ENCODE results near the gene RAB42. TPM values are rescaled to one million over a fixed set of nuclear protein-coding genes. Genes with fewer than 3 reads are reported as not detected.

The RAB42 gene
- total RNA-seq, 4 donors from 2014 or later = 1.3 to 3.5 (median 1.8) TPM

DNA sequence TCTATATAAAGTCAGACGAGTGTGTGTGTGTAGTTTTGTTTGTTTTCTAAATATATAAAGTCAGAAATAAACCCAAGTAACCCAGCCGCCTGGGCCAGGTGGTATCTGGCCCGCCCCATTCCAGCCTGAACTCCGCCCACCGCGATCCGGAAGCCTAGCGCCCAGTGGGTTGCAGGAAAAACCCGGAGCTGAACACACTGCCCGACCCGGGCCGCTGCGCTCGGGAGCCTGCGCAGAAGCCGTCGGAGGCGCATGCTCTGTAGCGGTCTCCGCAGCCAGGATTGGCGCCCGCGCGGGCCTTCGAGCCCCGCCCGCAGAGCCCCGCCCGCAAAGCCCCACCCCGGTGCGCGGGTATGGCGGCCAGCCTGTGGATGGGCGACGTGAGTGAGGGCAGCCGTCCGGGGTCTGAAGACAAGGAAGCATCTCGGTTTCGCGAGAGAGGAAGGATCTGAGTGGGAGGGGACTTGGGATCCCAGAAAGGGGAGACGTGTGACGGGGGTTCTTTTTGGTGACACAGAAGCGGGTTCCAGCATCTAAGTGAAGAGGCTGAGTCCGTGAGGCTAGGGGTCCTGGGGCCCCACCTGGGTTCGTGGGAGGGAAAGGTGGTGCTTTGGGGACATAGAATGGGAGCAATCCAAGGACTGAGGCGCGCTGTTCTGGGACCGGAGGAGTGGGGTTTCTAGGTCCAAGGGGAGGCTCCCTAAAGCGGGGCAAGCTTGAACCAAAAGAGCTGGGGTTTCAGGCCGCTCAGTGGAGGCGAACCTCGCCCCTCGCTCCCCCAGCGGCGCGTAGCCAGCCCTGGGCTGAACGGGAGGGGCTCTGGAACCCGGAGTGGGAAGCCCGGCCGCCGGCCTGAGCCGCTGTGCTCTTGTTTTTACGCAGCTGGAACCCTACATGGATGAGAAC is 39.1 kb upstream of the RAB42 start, which contains the start of gene TRNAU1AP:
TSS of gene TRNAU1AP (plus strand) at position 328 of the 906 bp plus-strand sequence. CDS start at position 354, 26 bp downstream.
- 0 to 1% methylated on average over 34 to 55 of the region's 63 CpGs for WGBS, 2 donors

DNA sequence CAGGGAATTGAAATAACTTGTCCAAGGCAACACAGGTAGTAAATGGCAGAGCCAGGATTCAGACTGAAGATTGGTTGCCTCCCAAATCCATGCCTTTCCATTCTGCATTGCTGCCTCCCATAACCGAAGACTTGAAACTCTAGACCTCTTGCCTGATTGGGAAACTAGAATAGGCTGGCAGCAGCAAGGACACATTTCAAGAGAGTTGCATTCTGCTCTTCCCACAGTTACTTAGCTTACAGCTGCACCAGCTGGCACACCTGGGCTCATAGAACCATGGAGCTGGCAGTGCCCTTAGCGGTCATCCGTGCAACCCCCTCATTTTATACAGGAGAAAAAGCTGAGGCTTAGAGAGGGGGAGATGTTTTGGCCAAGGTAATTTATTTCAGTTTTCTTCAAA is 31.2 kb upstream of the RAB42 start:
- H3K27ac ChIP-seq = no peak overlapping the region
- WGBS, 2 donors = 94 to 97% methylated on average over 3 of the region's 3 CpGs
- no peaks in the 10 kb centered on the region for H3K9me3 ChIP-seq
- H3K4me1 ChIP-seq = no peaks in the 10 kb centered on the region
- intact Hi-C loops (cut with DNase I) = no loop called here
- H3K27me3 ChIP-seq = no peaks in the 10 kb centered on the region
- TF ChIP-seq POLR2A (IDR thresholded peaks at IDR 0.05) (no peak), CTCF (IDR thresholded peaks at IDR 0.05) (no peak)
- H3K4me3 ChIP-seq (replicated peaks in 1 of 3) = no peak overlapping the region
- H3K36me3 ChIP-seq = peaks cover 57 to 69% of the 10 kb centered on the region in 2 donors
- DNase-seq = no peak

More for the DNA sequence above, 39.1 kb upstream of the RAB42 start, which contains the start of gene TRNAU1AP:
- TF ChIP-seq CTCF (IDR thresholded peaks at IDR 0.05) (peak in 1 of 6 experiments; percentile 21), POLR2A (IDR thresholded peaks at IDR 0.05) (peak in 1 of 2 donors; percentile 72)
- Histone ChIP-seq H3K4me3 (replicated peaks in 1 of 3) (peak within 1 kb of the TSS; percentile 66 to 81 (median 77)), H3K36me3 (peaks cover 8 to 9% of the 10 kb centered on the region in 2 donors), H3K9me3 (no peaks in the 10 kb centered on the region), H3K27ac (peak within 1 kb of the TSS; percentile 55 to 68 (median 63)), H3K4me1 (peaks cover 0 to 9% of the 10 kb centered on the region in 2 donors), H3K27me3 (no peaks in the 10 kb centered on the region)
- intact Hi-C loops (cut with DNase I) = no loop called here
- DNase-seq = peak; percentile 95 to 98

DNA sequence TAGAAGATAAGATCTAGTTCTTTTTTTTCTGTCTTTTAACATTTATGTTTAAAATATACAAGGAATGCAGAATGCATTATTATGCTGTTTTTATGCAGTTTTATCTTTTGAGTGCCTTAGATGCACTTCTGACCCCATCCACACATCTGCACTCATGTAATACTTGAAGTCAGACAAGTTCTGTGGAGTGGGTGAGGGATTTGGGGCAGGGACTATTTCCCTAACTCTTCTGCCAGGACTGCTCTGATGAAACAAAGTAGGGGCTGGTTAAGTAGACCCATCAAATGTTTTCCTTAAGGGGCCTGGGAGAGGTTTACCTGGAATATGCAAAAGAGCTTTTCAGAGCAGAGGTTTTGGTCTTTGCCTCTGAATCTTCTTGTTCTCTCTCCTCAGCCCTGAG is 27.8 kb upstream of the RAB42 start:
- H3K27ac ChIP-seq = no peak overlapping the region
- peaks cover 54 to 77% of the 10 kb centered on the region in 2 donors for H3K36me3 ChIP-seq
- H3K9me3 ChIP-seq = no peaks in the 10 kb centered on the region
- no peak for DNase-seq
- no peaks in the 10 kb centered on the region for H3K4me1 ChIP-seq
- intact Hi-C loops (cut with DNase I) = no loop called here
- no peak overlapping the region for H3K4me3 ChIP-seq (replicated peaks in 1 of 3)
- no peak for TF ChIP-seq CTCF (IDR thresholded peaks at IDR 0.05)
- H3K27me3 ChIP-seq = no peaks in the 10 kb centered on the region

DNA sequence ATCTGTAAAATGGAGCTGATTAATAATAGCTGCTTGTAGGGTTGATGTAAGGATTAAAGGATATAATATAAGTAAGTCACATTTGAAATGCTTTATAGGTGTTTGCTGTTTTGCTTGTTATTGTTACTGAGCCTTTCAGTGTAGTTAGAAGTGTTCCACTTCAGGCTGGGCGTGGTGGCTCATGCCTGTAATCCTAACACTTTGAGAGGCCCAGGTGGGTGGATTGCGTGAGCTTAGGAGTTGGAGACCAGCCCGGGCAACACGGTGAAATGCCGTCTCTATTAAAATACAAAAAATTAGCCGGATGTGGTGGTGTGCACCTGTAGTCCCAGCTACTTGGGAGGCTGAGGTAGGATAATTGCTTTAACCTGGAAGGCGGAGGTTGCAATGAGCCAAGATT is 27.0 kb upstream of the RAB42 start:
- intact Hi-C loops (cut with DNase I) = no loop called here
- Histone ChIP-seq H3K4me3 (replicated peaks in 1 of 3) (no peak overlapping the region), H3K27ac (no peak overlapping the region), H3K27me3 (no peaks in the 10 kb centered on the region), H3K9me3 (no peaks in the 10 kb centered on the region), H3K4me1 (no peaks in the 10 kb centered on the region), H3K36me3 (peaks cover 47 to 72% of the 10 kb centered on the region in 2 donors)
- DNase-seq = no peak
- no peak for TF ChIP-seq CTCF (IDR thresholded peaks at IDR 0.05)
- TF ChIP-seq POLR2A (IDR thresholded peaks at IDR 0.05) = no peak
- WGBS, 2 donors = 95% methylated on average over 7 of the region's 7 CpGs

DNA sequence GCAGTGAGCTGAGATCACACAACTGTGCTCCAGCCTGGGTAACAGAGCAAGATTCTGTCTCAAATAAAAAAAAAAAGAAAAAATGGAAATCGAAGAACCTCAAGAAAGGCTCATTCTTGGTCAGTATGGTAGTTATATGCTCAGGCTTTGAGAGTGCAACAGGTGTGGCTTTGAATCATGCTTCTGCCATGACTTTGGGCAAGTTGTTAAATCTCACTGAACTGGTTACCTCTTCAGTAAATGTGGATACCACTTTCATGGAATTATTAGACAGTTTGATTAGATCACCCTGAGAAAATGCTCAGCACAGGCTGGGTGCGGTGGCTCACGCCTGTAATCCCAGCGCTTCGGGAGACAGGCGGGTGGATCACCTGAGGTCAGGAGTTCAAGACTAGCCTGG is 26.3 kb upstream of the RAB42 start:
- intact Hi-C loops (cut with DNase I) = no loop called here
- Histone ChIP-seq H3K36me3 (peaks cover 50 to 66% of the 10 kb centered on the region in 2 donors), H3K4me1 (no peaks in the 10 kb centered on the region), H3K27me3 (no peaks in the 10 kb centered on the region), H3K27ac (no peak overlapping the region), H3K9me3 (no peaks in the 10 kb centered on the region), H3K4me3 (replicated peaks in 1 of 3) (no peak overlapping the region)
- TF ChIP-seq CTCF (IDR thresholded peaks at IDR 0.05) (no peak), POLR2A (IDR thresholded peaks at IDR 0.05) (no peak)
- DNase-seq = no peak
- WGBS, 2 donors = 88 to 89% methylated on average over 6 of the region's 6 CpGs
